Measurements from ENCODE around the gene METTL26. TPM values are rescaled to one million over a fixed set of nuclear protein-coding genes. Genes with fewer than 3 reads are reported as not detected.
A peak's percentile ranks its signal among the peaks of the same experiment; 100 is the strongest.

The METTL26 gene
- total and polyA plus RNA-seq, 9 of the 15 experiments (the other 6 are each of a cell fraction or from before 2014, with no cell fraction given), result 7.3 to 262 (median 80.9) TPM

DNA sequence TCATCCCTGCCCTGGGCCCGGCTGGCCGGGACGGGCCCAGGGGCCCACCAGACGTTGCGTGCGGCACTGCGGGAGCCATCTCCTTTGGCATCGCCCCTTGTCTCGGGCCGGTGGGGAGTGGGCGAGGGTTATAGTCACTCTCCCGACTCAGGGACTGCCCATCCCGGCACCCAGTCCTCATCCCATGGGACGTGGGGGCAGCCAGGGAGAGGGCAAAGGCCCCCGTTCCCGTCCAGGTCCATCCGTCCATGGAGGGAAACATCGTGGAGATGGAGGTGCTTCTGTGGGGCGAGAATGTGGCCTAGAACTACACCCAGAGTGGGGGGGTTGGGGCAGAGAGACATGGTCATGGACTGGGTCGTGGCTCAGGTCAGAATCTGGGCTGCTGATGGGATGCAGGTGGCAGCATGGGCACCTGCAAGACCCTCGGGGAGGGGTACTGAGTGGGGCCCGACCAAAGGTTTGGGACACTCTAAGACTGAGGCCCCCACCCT, 10.6 kb upstream of the METTL26 start (continued):
- TF ChIP-seq AFF4 (CRISPR knock-in tag; IDR thresholded peaks at IDR 0.05) (no peak), SMARCA4 (IDR thresholded peaks at IDR 0.05) (no peak), ZNF324 (CRISPR knock-in tag; IDR thresholded peaks at IDR 0.05) (no peak)

DNA sequence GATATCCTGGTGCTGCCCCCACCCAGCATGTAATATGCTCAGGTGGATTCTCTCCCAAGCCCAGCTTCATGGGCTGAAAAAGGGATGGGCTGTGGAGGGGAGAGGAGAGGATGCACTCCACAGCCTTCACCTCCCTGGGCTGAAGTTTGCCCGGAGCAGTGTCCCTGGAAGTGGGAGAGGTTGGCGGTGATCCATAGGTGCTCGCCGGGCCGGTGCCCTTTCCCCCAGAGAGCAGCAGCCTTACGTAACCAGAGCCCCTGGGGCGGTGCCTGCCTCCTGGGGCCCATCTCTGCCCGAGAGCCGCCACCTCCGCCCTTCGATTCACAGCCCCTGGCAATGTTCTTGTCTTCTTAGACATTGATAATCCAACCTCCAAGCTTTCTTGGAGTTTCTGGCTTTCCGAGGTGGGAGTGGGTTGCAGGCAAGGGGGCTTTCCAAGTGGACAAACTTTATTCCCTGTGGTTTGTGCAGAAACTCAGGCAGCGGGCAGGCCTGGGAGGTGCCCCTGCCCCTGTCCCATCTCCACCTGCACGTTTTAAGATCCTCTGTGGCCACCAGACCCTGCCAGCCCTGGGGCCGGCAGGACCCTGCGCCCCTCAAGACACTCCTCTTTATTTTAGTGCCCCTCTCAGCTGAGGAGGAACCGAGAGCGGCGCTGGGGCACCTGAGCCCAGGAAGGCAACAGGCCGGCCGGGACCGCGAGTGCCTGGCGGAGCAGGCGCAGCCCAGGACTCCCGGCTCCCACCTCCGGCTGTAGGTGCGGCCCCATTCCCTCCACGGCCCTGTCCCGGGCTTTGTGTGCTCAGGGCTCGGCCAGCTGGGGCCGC, 10.0 kb upstream of the METTL26 start:
- H3K4me3 ChIP-seq, result no peak overlapping the region
- H3K4me2 ChIP-seq (ENCODE audit: insufficient read depth, low read length), result no peak overlapping the region
- H3K79me2 ChIP-seq (ENCODE audit: control insufficient read depth, insufficient read depth, low read length), result peaks cover 52% of the 10 kb centered on the region
- H3K9me3 ChIP-seq (replicated peaks; ENCODE audit: control insufficient read depth, insufficient read depth, low read depth, low read length), result no peaks in the 10 kb centered on the region
- no peak for DNase-seq (ENCODE audit: extremely low read depth in 1 of 4, low spot score in 3 of 4)
- no peak for ATAC-seq
- ChIA-PET CTCF (ENCODE audit: low intra/inter-chr PET ratio) (no interaction called here), POLR2A (interaction anchor here (0.6 kb wide), 1 partner anchor 88 kb away, joined by 3 read pairs; no protein-coding TSS in a partner anchor)
- H3K4me1 ChIP-seq (replicated peaks in 1 of 2; ENCODE audit: control insufficient read depth in 2 of 2, insufficient read depth in 2 of 2, low read length in 2 of 2), result peaks cover 4 to 88% of the 10 kb centered on the region in 2 experiments; a peak in 3 of 5 replicates
- peak overlapping the region in 1 of 2 experiments; percentile 85; a peak in 1 of 4 replicates for H3K9ac ChIP-seq (ENCODE audit: insufficient read depth in 1 of 2, low read depth in 2 of 2, low read length in 2 of 2)
- no peaks in the 10 kb centered on the region for H3K27me3 ChIP-seq (ENCODE audit: control insufficient read depth in 2 of 2, insufficient read depth in 2 of 2, low read length in 2 of 2)
- TF ChIP-seq ZNF384 (IDR thresholded peaks at IDR 0.05; ENCODE audit: low read depth, low read length) (no peak), POLR2G (IDR thresholded peaks at IDR 0.05; ENCODE audit: low read depth, low read length) (peak; percentile 47), RBFOX2 (IDR thresholded peaks at IDR 0.05; ENCODE audit: low read depth, low read length) (peak; percentile 12; the same call in 1 of the 2 replicates), HDAC1 (IDR thresholded peaks at IDR 0.05) (no peak), STAT5A (IDR thresholded peaks at IDR 0.05; ENCODE audit: borderline replicate concordance, low read length) (no peak), RBM14 (IDR thresholded peaks at IDR 0.05; ENCODE audit: borderline replicate concordance, insufficient read depth, low read depth, low read length) (no peak)
- TF ChIP-seq, protein P1, sequence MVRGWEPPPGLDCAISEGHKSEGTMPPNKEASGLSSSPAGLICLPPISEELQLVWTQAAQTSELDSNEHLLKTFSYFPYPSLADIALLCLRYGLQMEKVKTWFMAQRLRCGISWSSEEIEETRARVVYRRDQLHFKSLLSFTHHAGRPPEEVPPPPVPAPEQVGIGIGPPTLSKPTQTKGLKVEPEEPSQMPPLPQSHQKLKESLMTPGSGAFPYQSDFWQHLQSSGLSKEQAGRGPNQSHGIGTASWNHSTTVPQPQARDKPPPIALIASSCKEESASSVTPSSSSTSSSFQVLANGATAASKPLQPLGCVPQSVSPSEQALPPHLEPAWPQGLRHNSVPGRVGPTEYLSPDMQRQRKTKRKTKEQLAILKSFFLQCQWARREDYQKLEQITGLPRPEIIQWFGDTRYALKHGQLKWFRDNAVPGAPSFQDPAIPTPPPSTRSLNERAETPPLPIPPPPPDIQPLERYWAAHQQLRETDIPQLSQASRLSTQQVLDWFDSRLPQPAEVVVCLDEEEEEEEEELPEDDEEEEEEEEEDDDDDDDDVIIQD (CRISPR knock-in tag; IDR thresholded peaks at IDR 0.05), result no peak
- no peak overlapping the region for H3K27ac ChIP-seq (ENCODE audit: extremely low read depth, low read depth, low read length)
- in situ Hi-C loops (cut with MboI), result no loop called here
- H3K9me1 ChIP-seq (ENCODE audit: control insufficient read depth, insufficient read depth, low read length), result no peaks in the 10 kb centered on the region
- H4K20me1 ChIP-seq (replicated peaks; ENCODE audit: control insufficient read depth, insufficient read depth, low read length), result no peaks in the 10 kb centered on the region
- peaks cover 51% of the 10 kb centered on the region; the same call in 2 of the 3 replicates for H3K36me3 ChIP-seq (ENCODE audit: control insufficient read depth, insufficient read depth, low read length)
- no peak overlapping the region for H2AFZ ChIP-seq (ENCODE audit: low read depth, low read length)
- BruUV-seq (replicated peaks), result no TSS peak
- WGBS (ENCODE audit: insufficient coverage, low coverage, missing lambda C conversion rate), result 93% methylated on average over 19 of the region's 32 CpGs
- intact Hi-C loops (cut with micrococcal nuclease), result no loop called here
- FAIRE-seq, result no peak
